ENCODE results near the gene RELCH. TPM values are rescaled to one million over a fixed set of nuclear protein-coding genes. Genes with fewer than 3 reads are reported as not detected.

RELCH gene
- total RNA-seq, 1 donor from 2014 or later: 26.6 TPM

DNA sequence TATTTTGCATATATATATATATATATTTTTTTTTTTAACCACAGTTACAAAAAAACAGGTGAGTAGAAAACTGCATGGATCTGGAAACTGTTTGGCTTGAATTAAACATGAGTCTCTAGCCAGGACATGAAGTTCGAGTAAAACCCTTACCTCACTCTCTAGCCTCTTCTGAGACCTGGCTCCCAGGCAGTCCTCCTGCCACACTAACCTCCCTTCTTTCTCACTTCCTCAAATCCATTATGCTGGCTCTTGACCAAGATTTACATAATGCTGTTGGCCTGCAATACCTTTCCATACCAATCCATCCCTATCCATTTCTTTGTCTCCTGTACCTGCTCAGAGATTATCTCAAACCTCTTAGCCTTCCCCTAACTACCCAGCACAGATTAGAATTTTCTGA, 34.2 kb upstream of the RELCH start:
- H3K4me1 Mint-ChIP-seq (ENCODE audit: low read depth, unreplicated experiment): peaks cover 4% of the 10 kb centered on the region
- no peak overlapping the region for H3K4me3 ChIP-seq (ENCODE audit: insufficient read depth, low read depth, low read length)
- no peak for FAIRE-seq

DNA sequence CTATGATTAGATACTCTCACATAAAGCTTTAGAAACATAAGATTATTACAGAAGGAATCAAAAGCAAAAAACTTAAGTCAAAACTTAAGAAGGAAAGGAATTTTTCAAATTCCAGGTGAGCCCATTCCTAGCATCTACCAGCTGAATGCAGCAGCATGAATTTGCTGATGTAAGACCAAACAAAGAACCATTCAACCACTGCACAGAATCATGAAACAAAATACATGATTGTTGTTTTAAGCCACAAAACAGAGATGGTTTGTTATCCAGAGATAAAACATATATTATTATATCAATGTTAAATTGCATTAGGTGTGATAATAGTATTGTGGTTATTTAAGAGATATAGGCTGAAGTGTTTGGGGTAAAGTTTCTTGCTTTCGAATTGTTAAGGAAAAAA, 29.2 kb upstream of the RELCH start:
- Mint-ChIP-seq H3K4me3 (ENCODE audit: unreplicated experiment) (no peak overlapping the region), H3K36me3 (ENCODE audit: low read depth, unreplicated experiment) (peaks cover 2% of the 10 kb centered on the region), H3K4me1 (ENCODE audit: low read depth, unreplicated experiment) (peaks cover 4% of the 10 kb centered on the region), H3K27ac (ENCODE audit: unreplicated experiment) (no peak overlapping the region), H3K27me3 (ENCODE audit: low read depth, unreplicated experiment) (no peaks in the 10 kb centered on the region), H3K9me3 (ENCODE audit: unreplicated experiment) (no peaks in the 10 kb centered on the region)
- H4K20me1 ChIP-seq (ENCODE audit: insufficient read depth, low read length): no peaks in the 10 kb centered on the region
- H3K79me2 ChIP-seq (ENCODE audit: insufficient read depth, low read length): no peaks in the 10 kb centered on the region
- no peaks in the 10 kb centered on the region for H3K9me3 ChIP-seq (ENCODE audit: insufficient read depth, low read depth, low read length)
- no peak overlapping the region for H3K4me2 ChIP-seq (ENCODE audit: low read length)
- H3K36me3 ChIP-seq (ENCODE audit: insufficient read depth, low read length): no peaks in the 10 kb centered on the region
- no peak overlapping the region for H3K27ac ChIP-seq (ENCODE audit: low read depth, low read length)
- H3K4me3 ChIP-seq (ENCODE audit: insufficient read depth, low read depth, low read length): no peak overlapping the region
- H3K4me1 ChIP-seq (ENCODE audit: insufficient read depth, low read length): no peaks in the 10 kb centered on the region
- FAIRE-seq (no peak), DNase-seq (ENCODE audit: low read depth) (no peak)
- TF ChIP-seq EZH2 (IDR thresholded peaks at IDR 0.05; ENCODE audit: insufficient read depth, low read length): no peak
- TF ChIP-seq, protein P1, sequence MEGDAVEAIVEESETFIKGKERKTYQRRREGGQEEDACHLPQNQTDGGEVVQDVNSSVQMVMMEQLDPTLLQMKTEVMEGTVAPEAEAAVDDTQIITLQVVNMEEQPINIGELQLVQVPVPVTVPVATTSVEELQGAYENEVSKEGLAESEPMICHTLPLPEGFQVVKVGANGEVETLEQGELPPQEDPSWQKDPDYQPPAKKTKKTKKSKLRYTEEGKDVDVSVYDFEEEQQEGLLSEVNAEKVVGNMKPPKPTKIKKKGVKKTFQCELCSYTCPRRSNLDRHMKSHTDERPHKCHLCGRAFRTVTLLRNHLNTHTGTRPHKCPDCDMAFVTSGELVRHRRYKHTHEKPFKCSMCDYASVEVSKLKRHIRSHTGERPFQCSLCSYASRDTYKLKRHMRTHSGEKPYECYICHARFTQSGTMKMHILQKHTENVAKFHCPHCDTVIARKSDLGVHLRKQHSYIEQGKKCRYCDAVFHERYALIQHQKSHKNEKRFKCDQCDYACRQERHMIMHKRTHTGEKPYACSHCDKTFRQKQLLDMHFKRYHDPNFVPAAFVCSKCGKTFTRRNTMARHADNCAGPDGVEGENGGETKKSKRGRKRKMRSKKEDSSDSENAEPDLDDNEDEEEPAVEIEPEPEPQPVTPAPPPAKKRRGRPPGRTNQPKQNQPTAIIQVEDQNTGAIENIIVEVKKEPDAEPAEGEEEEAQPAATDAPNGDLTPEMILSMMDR (IDR thresholded peaks at IDR 0.05; ENCODE audit: insufficient read depth, low read depth, low read length): no peak
- H3K9ac ChIP-seq (ENCODE audit: low read length): no peak overlapping the region
- no peak overlapping the region for H2AFZ ChIP-seq (ENCODE audit: low read depth, low read length)
- no peaks in the 10 kb centered on the region for H3K27me3 ChIP-seq (ENCODE audit: insufficient read depth, low read length)

More for the DNA sequence above, 34.2 kb upstream of the RELCH start:
- Mint-ChIP-seq H3K27me3 (ENCODE audit: low read depth, unreplicated experiment) (no peaks in the 10 kb centered on the region), H3K4me3 (ENCODE audit: unreplicated experiment) (no peak overlapping the region), H3K36me3 (ENCODE audit: low read depth, unreplicated experiment) (no peaks in the 10 kb centered on the region), H3K27ac (ENCODE audit: unreplicated experiment) (no peak overlapping the region), H3K9me3 (ENCODE audit: unreplicated experiment) (no peaks in the 10 kb centered on the region)
- H3K9me3 ChIP-seq (ENCODE audit: insufficient read depth, low read depth, low read length): no peaks in the 10 kb centered on the region
- H3K79me2 ChIP-seq (ENCODE audit: insufficient read depth, low read length): no peaks in the 10 kb centered on the region
- H3K4me2 ChIP-seq (ENCODE audit: low read length): no peak overlapping the region
- no peak for DNase-seq (ENCODE audit: low read depth)
- no peaks in the 10 kb centered on the region for H3K4me1 ChIP-seq (ENCODE audit: insufficient read depth, low read length)
- H3K36me3 ChIP-seq (ENCODE audit: insufficient read depth, low read length): no peaks in the 10 kb centered on the region
- no peak for TF ChIP-seq EZH2 (IDR thresholded peaks at IDR 0.05; ENCODE audit: insufficient read depth, low read length)
- TF ChIP-seq, protein P1 (IDR thresholded peaks at IDR 0.05; ENCODE audit: insufficient read depth, low read depth, low read length): no peak
- H3K9ac ChIP-seq (ENCODE audit: low read length): no peak overlapping the region
- H3K27ac ChIP-seq (ENCODE audit: low read depth, low read length): no peak overlapping the region
- H4K20me1 ChIP-seq (ENCODE audit: insufficient read depth, low read length): no peaks in the 10 kb centered on the region
- H2AFZ ChIP-seq (ENCODE audit: low read depth, low read length): no peak overlapping the region
- no peaks in the 10 kb centered on the region for H3K27me3 ChIP-seq (ENCODE audit: insufficient read depth, low read length)

DNA sequence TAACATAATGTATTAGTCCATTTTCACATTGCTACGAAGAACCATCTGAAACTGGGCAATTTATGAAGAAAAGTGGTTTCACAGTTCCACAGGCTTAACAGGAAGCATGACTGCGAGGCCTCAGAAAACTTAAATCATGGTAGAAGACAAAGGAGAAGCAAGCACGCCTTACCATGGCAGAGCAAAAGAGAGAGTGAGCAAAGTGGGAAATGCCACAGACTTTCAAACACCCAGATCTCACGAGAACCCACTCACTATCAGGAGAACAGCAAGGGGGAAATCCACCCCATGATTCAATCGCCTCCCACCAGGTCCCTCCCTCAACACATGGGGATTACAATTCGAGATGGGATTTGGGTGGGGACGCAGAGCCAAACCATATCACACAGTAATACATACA, 22.7 kb upstream of the RELCH start:
- no peak for FAIRE-seq
- H3K27ac Mint-ChIP-seq (ENCODE audit: unreplicated experiment): no peak overlapping the region
- Histone ChIP-seq H3K4me2 (ENCODE audit: low read length) (no peak overlapping the region), H4K20me1 (ENCODE audit: insufficient read depth, low read length) (no peaks in the 10 kb centered on the region), H3K36me3 (ENCODE audit: insufficient read depth, low read length) (no peaks in the 10 kb centered on the region), H3K27me3 (ENCODE audit: insufficient read depth, low read length) (no peaks in the 10 kb centered on the region), H2AFZ (ENCODE audit: low read depth, low read length) (no peak overlapping the region), H3K9me3 (ENCODE audit: insufficient read depth, low read depth, low read length) (no peaks in the 10 kb centered on the region), H3K79me2 (ENCODE audit: insufficient read depth, low read length) (no peaks in the 10 kb centered on the region), H3K4me3 (ENCODE audit: insufficient read depth, low read depth, low read length) (no peak overlapping the region), H3K9ac (ENCODE audit: low read length) (no peak overlapping the region), H3K4me1 (ENCODE audit: insufficient read depth, low read length) (no peaks in the 10 kb centered on the region), H3K27ac (ENCODE audit: low read depth, low read length) (no peak overlapping the region)
- H3K9me3 Mint-ChIP-seq (ENCODE audit: unreplicated experiment): peaks cover 2% of the 10 kb centered on the region
- no peak for DNase-seq (ENCODE audit: low read depth)
- TF ChIP-seq, protein P1 (IDR thresholded peaks at IDR 0.05; ENCODE audit: insufficient read depth, low read depth, low read length): no peak
- peaks cover 6% of the 10 kb centered on the region for H3K4me1 Mint-ChIP-seq (ENCODE audit: low read depth, unreplicated experiment)
- H3K4me3 Mint-ChIP-seq (ENCODE audit: unreplicated experiment): no peak overlapping the region
- peaks cover 4% of the 10 kb centered on the region for H3K36me3 Mint-ChIP-seq (ENCODE audit: low read depth, unreplicated experiment)
- no peaks in the 10 kb centered on the region for H3K27me3 Mint-ChIP-seq (ENCODE audit: low read depth, unreplicated experiment)

All from astrocyte (in vitro differentiated cells and primary cell).